Ectodermal cell (in vitro differentiated cells): ENCODE results near the gene ADIG.
"Not testable (repeated sequence)": the region's sequence is repeated elsewhere in the genome, so short reads cannot be mapped to it uniquely, and the experiment has no call there.

Experiments used
- H3K27ac ChIP-seq: 2 replicates; pipeline ENCODE4 v1.7.0; 2013; ENCODE audit warnings: mild to moderate bottlenecking, low read depth, low read length; ENCODE audit not compliant: insufficient read depth, poor library complexity, severe bottlenecking
- H3K27me3 ChIP-seq: 2 replicates; pipeline ENCODE4 v1.7.0; 2013; ENCODE audit warnings: mild to moderate bottlenecking, low read length; ENCODE audit not compliant: insufficient read depth, control insufficient read depth, poor library complexity, severe bottlenecking
- H3K36me3 ChIP-seq: one replicate; pipeline ENCODE4 v1.7.0; 2013; ENCODE audit warnings: low read length; ENCODE audit not compliant: control insufficient read depth, insufficient read depth
- H3K4me1 ChIP-seq: one replicate; pipeline ENCODE4 v1.7.0; 2013; ENCODE audit warnings: low read length; ENCODE audit not compliant: control insufficient read depth, insufficient read depth
- H3K4me3 ChIP-seq: 2 replicates; pipeline ENCODE4 v1.7.0; 2013; ENCODE audit warnings: low read depth, low read length, control low read depth; ENCODE audit not compliant: insufficient read depth
- H3K9me3 ChIP-seq: 2 replicates; pipeline ENCODE4 v1.7.0; 2013; ENCODE audit warnings: mild to moderate bottlenecking, low read length, moderate library complexity; ENCODE audit not compliant: control insufficient read depth
- WGBS, 2 experiments: methylation state at CpG; one replicate each; pipeline ENCODE4 v1.1.7; 2013; ENCODE audit warnings: missing lambda C conversion rate in 2 of 2; 5-methylcytosine and 5-hydroxymethylcytosine counted together

The ADIG gene

GRCh38 chr20:38588303-38588702 is 7.3 kb downstream of the ADIG start:
- no peaks in the 10 kb centered on the region for H3K9me3 ChIP-seq
- no peak overlapping the region for H3K4me3 ChIP-seq
- H3K27ac ChIP-seq, result no peak overlapping the region
- 98% methylated on average over 6 of the region's 6 CpGs for WGBS, 2 experiments
- peaks cover 4% of the 10 kb centered on the region for H3K4me1 ChIP-seq
- no peaks in the 10 kb centered on the region for H3K36me3 ChIP-seq
- H3K27me3 ChIP-seq, result no peaks in the 10 kb centered on the region

GRCh38 chr20:38589351-38589750 is 8.4 kb downstream of the ADIG start:
- Histone ChIP-seq H3K27me3 (no peaks in the 10 kb centered on the region), H3K9me3 (no peaks in the 10 kb centered on the region), H3K27ac (no peak overlapping the region), H3K4me1 (peaks cover 4% of the 10 kb centered on the region), H3K36me3 (no peaks in the 10 kb centered on the region), H3K4me3 (no peak overlapping the region)
- WGBS, 2 experiments, result 95 to 97% methylated on average over 4 of the region's 4 CpGs

GRCh38 chr20:38589967-38590675 is 9.1 kb downstream of the ADIG start:
- Histone ChIP-seq H3K27ac (no peak overlapping the region), H3K4me1 (peaks cover 4% of the 10 kb centered on the region), H3K27me3 (no peaks in the 10 kb centered on the region), H3K9me3 (no peaks in the 10 kb centered on the region), H3K36me3 (no peaks in the 10 kb centered on the region), H3K4me3 (no peak overlapping the region)
- 89 to 91% methylated on average over 3 of the region's 3 CpGs for WGBS, 2 experiments

GRCh38 chr20:38590676-38591473 is 9.9 kb downstream of the ADIG start:
- Histone ChIP-seq H3K27ac (no peak overlapping the region), H3K4me1 (peaks cover 4% of the 10 kb centered on the region), H3K9me3 (no peaks in the 10 kb centered on the region), H3K36me3 (no peaks in the 10 kb centered on the region), H3K4me3 (no peak overlapping the region), H3K27me3 (no peaks in the 10 kb centered on the region)
- WGBS, 2 experiments, result 72 to 76% methylated on average over 18 of the region's 18 CpGs

- Histone ChIP-seq H3K4me1 (peaks cover 4% of the 10 kb centered on the region), H3K27ac (no peak overlapping the region), H3K27me3 (no peaks in the 10 kb centered on the region), H3K9me3 (no peaks in the 10 kb centered on the region), H3K4me3 (no peak overlapping the region), H3K36me3 (no peaks in the 10 kb centered on the region)
- WGBS, 2 experiments, result 89 to 91% methylated on average over 21 of the region's 21 CpGs
Observed at GRCh38 chr20:38591474-38592410, 10.7 kb downstream of the ADIG start.

- H3K27ac ChIP-seq, H3K9me3 ChIP-seq, H3K36me3 ChIP-seq, H3K4me1 ChIP-seq, H3K4me3 ChIP-seq, H3K27me3 ChIP-seq: not testable (repeated sequence)
- WGBS, 2 experiments, result 67 to 86% methylated on average over 3 of the region's 3 CpGs
Observed at GRCh38 chr20:38592411-38592790, 11.4 kb downstream of the ADIG start.

GRCh38 chr20:38594281-38594680 is 13.3 kb downstream of the ADIG start:
- WGBS, 2 experiments, result 94 to 95% methylated on average over 12 of the region's 12 CpGs
- H3K4me3 ChIP-seq, H3K4me1 ChIP-seq, H3K27me3 ChIP-seq, H3K36me3 ChIP-seq, H3K9me3 ChIP-seq, H3K27ac ChIP-seq: not testable (repeated sequence)

GRCh38 chr20:38595886-38596285 is 14.9 kb downstream of the ADIG start:
- not testable (repeated sequence) for H3K36me3 ChIP-seq, H3K27ac ChIP-seq, H3K27me3 ChIP-seq, H3K4me1 ChIP-seq, H3K9me3 ChIP-seq, H3K4me3 ChIP-seq
- 94 to 96% methylated on average over 15 of the region's 15 CpGs for WGBS, 2 experiments

- H3K27me3 ChIP-seq, result peaks cover 14% of the 10 kb centered on the region
- H3K36me3 ChIP-seq, result no peaks in the 10 kb centered on the region
- no peaks in the 10 kb centered on the region for H3K9me3 ChIP-seq
- H3K27ac ChIP-seq, result no peak overlapping the region
- no peak overlapping the region for H3K4me3 ChIP-seq
- WGBS, 2 experiments, result 72 to 79% methylated on average over 9 of the region's 9 CpGs
- peaks cover 11% of the 10 kb centered on the region for H3K4me1 ChIP-seq
Observed at GRCh38 chr20:38599410-38599882, 18.4 kb downstream of the ADIG start.

- Histone ChIP-seq H3K4me3 (no peak overlapping the region), H3K27ac (no peak overlapping the region), H3K27me3 (peaks cover 14% of the 10 kb centered on the region), H3K36me3 (no peaks in the 10 kb centered on the region), H3K4me1 (peaks cover 11% of the 10 kb centered on the region), H3K9me3 (no peaks in the 10 kb centered on the region)
- WGBS, 2 experiments, result 93 to 98% methylated on average over 1 of the region's 1 CpG
Observed at GRCh38 chr20:38600057-38600456, 19.1 kb downstream of the ADIG start.
